Measurements from ENCODE around the gene GAL3ST2.
"Not testable (repeated sequence)": the region's sequence is repeated elsewhere in the genome, so short reads cannot be mapped to it uniquely, and the experiment has no call there.

GAL3ST2 gene

GRCh38 chr2:241748468-241749256, 28.0 kb upstream of the GAL3ST2 start:
- DNase-seq = no peak

GRCh38 chr2:241750076-241750840, 26.4 kb upstream of the GAL3ST2 start:
- no peak for DNase-seq

- no peak for DNase-seq
These were observed 25.5 kb upstream of the GAL3ST2 start for GRCh38 chr2:241751152-241751551.

GRCh38 chr2:241751776-241752175, 24.8 kb upstream of the GAL3ST2 start:
- no peak for DNase-seq

- DNase-seq = no peak
These were observed 24.4 kb upstream of the GAL3ST2 start for GRCh38 chr2:241752253-241752652.

- DNase-seq = no peak
These were observed 23.8 kb upstream of the GAL3ST2 start for GRCh38 chr2:241752689-241753276.

- no peak for DNase-seq
These were observed 23.1 kb upstream of the GAL3ST2 start for GRCh38 chr2:241753493-241753892.

GRCh38 chr2:241754042-241754441, 22.6 kb upstream of the GAL3ST2 start:
- DNase-seq = no peak

GRCh38 chr2:241755166-241755565, 21.5 kb upstream of the GAL3ST2 start:
- DNase-seq = no peak

GRCh38 chr2:241755777-241756176, 20.8 kb upstream of the GAL3ST2 start:
- DNase-seq = no peak

GRCh38 chr2:241759067-241759807, 17.4 kb upstream of the GAL3ST2 start:
- DNase-seq = no peak

- DNase-seq = not testable (repeated sequence)
These were observed 16.7 kb upstream of the GAL3ST2 start for GRCh38 chr2:241759893-241760292.

GRCh38 chr2:241760301-241760771, 16.3 kb upstream of the GAL3ST2 start:
- no peak for DNase-seq

GRCh38 chr2:241762321-241762932, 14.2 kb upstream of the GAL3ST2 start:
- DNase-seq = no peak

GRCh38 chr2:241762933-241763369, 13.7 kb upstream of the GAL3ST2 start:
- DNase-seq = no peak

GRCh38 chr2:241763551-241764274, 12.9 kb upstream of the GAL3ST2 start:
- no peak for DNase-seq

- DNase-seq = no peak
These were observed 12.1 kb upstream of the GAL3ST2 start for GRCh38 chr2:241764275-241765241.

- DNase-seq = no peak
These were observed 9.0 kb upstream of the GAL3ST2 start for GRCh38 chr2:241767464-241768250.

GRCh38 chr2:241768251-241768711, 8.3 kb upstream of the GAL3ST2 start:
- DNase-seq = no peak

- no peak for DNase-seq
These were observed 7.8 kb upstream of the GAL3ST2 start for GRCh38 chr2:241768850-241769249.
